ENCODE data around the gene DENND4B.
"Not testable (repeated sequence)": the region's sequence is repeated elsewhere in the genome, so short reads cannot be mapped to it uniquely, and the experiment has no call there.

DENND4B gene

DNA sequence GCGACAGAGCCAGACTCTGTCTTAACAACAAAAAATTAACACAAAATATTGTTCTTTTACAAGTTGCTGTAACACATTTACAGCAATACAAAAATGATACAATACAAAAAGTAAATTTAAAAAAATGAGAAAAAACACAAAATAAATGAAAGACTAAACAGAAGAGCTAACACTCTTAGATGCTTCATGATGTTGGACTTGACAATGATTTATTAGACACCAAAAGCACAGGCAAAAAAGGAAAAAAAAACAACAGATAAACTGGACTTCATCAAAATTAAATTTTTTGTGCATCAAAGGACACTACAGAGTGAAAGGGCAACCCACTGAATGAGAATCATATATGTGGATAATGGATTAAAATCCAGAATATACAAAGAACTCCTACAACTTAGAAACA is 40.1 kb downstream of the DENND4B start:
- no peak for DNase-seq (ENCODE audit: low read depth)
- TF ChIP-seq, protein P1, sequence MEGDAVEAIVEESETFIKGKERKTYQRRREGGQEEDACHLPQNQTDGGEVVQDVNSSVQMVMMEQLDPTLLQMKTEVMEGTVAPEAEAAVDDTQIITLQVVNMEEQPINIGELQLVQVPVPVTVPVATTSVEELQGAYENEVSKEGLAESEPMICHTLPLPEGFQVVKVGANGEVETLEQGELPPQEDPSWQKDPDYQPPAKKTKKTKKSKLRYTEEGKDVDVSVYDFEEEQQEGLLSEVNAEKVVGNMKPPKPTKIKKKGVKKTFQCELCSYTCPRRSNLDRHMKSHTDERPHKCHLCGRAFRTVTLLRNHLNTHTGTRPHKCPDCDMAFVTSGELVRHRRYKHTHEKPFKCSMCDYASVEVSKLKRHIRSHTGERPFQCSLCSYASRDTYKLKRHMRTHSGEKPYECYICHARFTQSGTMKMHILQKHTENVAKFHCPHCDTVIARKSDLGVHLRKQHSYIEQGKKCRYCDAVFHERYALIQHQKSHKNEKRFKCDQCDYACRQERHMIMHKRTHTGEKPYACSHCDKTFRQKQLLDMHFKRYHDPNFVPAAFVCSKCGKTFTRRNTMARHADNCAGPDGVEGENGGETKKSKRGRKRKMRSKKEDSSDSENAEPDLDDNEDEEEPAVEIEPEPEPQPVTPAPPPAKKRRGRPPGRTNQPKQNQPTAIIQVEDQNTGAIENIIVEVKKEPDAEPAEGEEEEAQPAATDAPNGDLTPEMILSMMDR (IDR thresholded peaks at IDR 0.05; ENCODE audit: control insufficient read depth, extremely low read depth, insufficient read depth): no peak
- H3K4me3 ChIP-seq (ENCODE audit: low read depth, low read length): no peak overlapping the region

DNA sequence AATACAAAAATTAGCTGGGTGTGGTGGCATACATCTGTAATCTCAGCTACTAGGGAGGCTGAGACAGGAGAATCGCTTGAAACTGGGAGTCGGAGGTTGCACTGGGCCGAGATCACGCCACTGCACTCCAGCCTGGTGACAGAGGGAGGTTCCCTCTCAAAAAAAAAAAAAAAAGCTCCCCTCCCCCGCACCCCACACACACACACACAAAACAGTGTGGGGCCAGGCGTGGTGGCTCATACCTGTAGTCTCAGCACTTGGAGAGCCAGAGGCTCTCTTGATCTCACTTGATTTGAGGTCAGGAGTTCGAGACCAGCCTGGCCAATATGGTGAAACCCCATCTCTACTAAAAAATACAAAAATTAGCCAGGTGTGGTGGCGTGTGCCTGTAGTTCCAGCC is 40.6 kb downstream of the DENND4B start:
- H3K4me3 ChIP-seq (ENCODE audit: low read depth, low read length); DNase-seq (ENCODE audit: low read depth): not testable (repeated sequence)

DNA sequence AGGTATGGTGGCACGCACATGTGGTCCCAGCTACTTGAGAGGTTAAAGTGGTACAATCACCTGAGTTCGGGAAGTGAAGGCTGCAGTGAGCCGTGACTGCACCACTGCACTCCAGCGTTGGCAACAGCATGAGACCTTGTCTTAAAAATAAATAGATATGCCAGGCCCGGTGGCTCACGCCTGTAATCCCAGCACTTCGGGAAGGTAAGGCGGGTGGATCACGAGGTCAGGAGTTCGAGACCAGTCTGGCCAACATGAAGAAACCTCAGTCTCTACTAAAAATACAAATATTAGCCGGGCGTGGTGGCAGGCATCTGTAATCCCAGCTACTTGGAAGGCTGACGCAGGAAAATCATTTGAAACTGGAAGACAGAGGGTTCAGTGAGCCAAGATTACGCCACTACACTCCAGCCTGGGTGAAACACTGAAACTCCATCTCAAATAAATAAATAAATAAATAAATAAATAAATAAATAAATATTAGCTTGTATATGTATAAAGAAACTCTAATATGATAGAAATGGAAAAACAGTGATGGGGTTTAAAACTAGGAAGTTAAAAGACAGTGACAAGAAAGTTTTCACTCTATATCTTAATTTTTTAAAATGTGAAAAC is 42.6 kb downstream of the DENND4B start:
- TF ChIP-seq, protein P1 (IDR thresholded peaks at IDR 0.05; ENCODE audit: control insufficient read depth, extremely low read depth, insufficient read depth): no peak

DNA sequence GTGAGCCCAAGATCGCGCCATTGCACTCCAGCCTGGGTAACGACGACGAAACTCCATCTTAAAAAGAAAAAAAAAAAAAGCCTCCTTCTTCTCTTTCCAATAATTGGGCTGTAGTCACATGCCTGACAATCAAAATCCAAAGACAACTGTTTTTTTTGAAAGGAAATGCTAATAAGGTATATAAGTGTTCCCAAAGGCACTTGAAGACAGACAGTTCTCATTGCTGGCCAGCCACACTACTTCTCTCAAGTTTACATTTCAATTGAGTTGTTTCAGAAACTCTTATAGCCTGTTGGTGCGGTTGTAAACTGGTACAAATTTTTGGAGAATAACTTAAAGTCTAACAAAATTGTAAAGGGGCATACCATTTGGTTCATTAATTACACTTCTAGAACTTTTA is 47.0 kb downstream of the DENND4B start:
- no peak for DNase-seq (ENCODE audit: low read depth)
- TF ChIP-seq, protein P1 (IDR thresholded peaks at IDR 0.05; ENCODE audit: control insufficient read depth, extremely low read depth, insufficient read depth): no peak
- H3K4me3 ChIP-seq (ENCODE audit: low read depth, low read length): no peak overlapping the region

More for the DNA sequence above, 42.6 kb downstream of the DENND4B start:
- H3K4me3 ChIP-seq (ENCODE audit: low read depth, low read length): no peak overlapping the region
- no peak for DNase-seq (ENCODE audit: low read depth)

DNA sequence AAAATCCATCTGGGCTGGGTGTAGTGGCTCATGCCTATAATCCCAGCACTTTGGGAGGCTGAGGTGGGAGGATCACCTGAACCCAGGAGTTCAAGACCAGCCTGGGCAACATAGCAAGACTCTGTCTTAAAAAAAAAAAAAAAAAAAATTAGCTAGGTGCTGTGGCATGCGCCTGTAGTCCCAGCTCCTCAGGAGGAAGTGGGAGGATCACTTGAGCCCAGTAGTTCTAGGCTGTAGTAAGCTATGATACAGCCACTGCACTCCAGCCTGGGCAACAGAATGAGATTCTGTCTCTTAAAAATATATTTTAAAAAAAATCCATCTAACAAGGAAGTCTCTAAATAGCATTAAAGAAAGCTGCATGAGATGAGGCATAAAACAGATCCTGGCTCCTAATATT is 50.7 kb downstream of the DENND4B start:
- DNase-seq (ENCODE audit: low read depth): not testable (repeated sequence)

DNA sequence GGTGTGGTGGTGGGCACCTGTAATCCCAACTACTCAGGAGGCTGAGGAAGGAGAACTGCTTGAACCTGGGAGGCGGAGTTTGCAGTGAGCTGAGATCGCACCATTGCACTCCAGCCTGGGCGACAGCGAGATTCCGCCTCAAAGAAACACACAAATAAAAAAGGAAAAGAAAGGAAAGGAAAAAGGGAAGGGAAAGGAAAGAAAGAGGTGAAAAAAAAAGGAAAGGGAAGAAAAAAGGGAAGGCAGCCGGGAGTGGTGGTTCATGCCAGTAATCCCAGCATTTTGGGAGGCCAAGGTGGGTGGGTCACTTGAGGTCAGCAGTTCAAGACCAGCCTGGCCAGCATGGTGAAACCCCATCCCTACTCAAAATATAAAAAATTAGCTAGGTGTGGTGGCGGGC is 55.5 kb downstream of the DENND4B start:
- H3K4me3 ChIP-seq (ENCODE audit: low read depth, low read length); DNase-seq (ENCODE audit: low read depth): not testable (repeated sequence)

More for the DNA sequence above, 50.7 kb downstream of the DENND4B start:
- not testable (repeated sequence) for H3K4me3 ChIP-seq (ENCODE audit: low read depth, low read length)

DNA sequence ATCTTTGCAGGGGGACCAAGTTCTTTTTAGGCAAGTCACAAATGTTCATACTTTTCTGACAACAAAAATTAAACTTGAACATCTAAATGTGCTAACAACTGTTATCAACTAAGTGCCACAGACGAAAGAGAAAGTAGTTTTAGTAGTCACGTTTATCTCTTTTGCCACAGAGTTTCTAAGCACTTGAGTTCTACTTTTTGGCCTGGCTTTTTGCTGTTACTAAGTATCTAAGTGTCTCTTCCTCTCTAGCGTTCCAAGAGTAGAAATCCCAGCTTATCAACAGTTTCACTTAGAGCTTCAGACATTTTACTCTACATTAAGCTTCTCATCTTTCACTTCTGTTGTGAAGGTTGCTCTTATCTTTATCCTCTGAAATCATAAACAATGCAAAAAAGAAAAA is 58.0 kb downstream of the DENND4B start:
- no peak overlapping the region for H3K4me3 ChIP-seq (ENCODE audit: low read depth, low read length)
- no peak for DNase-seq (ENCODE audit: low read depth)
- TF ChIP-seq, protein P1 (IDR thresholded peaks at IDR 0.05; ENCODE audit: control insufficient read depth, extremely low read depth, insufficient read depth): no peak

DNA sequence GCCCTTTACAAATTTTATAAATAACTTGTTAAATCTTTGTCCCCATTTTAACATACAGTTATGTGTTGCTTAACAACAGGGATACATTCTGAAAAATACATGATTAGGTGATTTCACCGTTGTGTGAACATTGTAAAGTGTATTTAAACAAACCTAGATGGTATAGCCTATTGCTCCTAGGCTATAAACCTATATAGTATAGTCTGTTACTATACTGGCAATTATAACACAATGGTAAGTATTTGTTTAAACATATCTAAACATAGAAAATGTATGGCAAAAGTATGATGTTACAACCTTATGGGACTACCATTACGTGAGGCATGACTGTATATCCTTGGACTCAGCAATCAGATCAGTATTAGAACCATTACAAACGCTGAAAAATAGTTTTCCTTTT is 60.4 kb downstream of the DENND4B start:
- TF ChIP-seq, protein P1 (IDR thresholded peaks at IDR 0.05; ENCODE audit: control insufficient read depth, extremely low read depth, insufficient read depth): no peak
- DNase-seq (ENCODE audit: low read depth): no peak
- H3K4me3 ChIP-seq (ENCODE audit: low read depth, low read length): no peak overlapping the region

DNA sequence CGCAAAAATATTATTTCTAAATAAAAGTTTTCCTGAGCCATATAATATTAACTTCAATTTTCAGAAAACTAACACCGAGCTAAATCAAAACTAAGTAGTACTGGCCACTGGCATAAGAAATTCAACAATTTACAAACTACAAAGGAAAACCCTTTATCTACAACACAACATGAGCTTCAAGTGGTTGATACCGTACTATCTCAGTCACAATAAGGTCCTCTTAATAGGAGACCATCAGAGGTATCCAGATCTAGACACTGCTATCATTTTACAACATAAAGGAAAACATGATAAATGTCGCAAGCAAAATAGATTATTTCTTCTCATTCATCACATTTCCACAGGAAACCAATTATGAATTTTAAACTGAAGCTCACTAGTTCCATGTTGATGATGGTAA is 63.3 kb downstream of the DENND4B start:
- TF ChIP-seq, protein P1 (IDR thresholded peaks at IDR 0.05; ENCODE audit: control insufficient read depth, extremely low read depth, insufficient read depth): no peak
- H3K4me3 ChIP-seq (ENCODE audit: low read depth, low read length): no peak overlapping the region
- DNase-seq (ENCODE audit: low read depth): no peak

All from LNCaP clone FGC (cell line).